Right atrium auricular region (tissue), 2 donors: ENCODE results near the gene COL1A1. TPM values are rescaled to one million over a fixed set of nuclear protein-coding genes. Genes with fewer than 3 reads are reported as not detected.

Source experiments
- DNase-seq: peaks from one replicate; pipeline ENCODE4 v3.0.0-alpha.2; 2019; ENCODE audit warnings: low spot score
- H3K27ac ChIP-seq, 2 donors: fragments of 200-600 bp; sonication (generic); 1 replicate in 1 of 2; 2 replicates in 1 of 2; pipeline ENCODE4 v1.5.1; 2016 to 2019
- H3K27me3 ChIP-seq, 2 donors: fragments of 200-600 bp; sonication (generic); one replicate each; pipeline versions ENCODE4 v1.5.1 to v1.6.0; 2017 to 2019
- H3K36me3 ChIP-seq: fragments of 200-600 bp; sonication (generic); one replicate; pipeline ENCODE4 v1.5.1; 2016
- H3K4me1 ChIP-seq, 2 donors: fragments of 200-600 bp; sonication (generic); one replicate each; pipeline versions ENCODE4 v1.5.1 to v1.6.0; 2017 to 2019
- H3K4me3 ChIP-seq, 2 donors: fragments of 200-600 bp; sonication (generic); 1 replicate in 1 of 2; 2 replicates in 1 of 2; pipeline ENCODE4 v1.5.1; 2017 to 2019; ENCODE audit warnings: mild to moderate bottlenecking in 1 of 2, moderate library complexity in 1 of 2
- H3K9me3 ChIP-seq, 2 donors: fragments of 200-600 bp; sonication (generic); one replicate each; pipeline ENCODE4 v1.5.1; 2019
- CTCF ChIP-seq, 2 donors: fragments of 200-600 bp; sonication (generic); IDR thresholded peaks; one replicate each; pipeline ENCODE4 v1.5.1; 2019; ENCODE audit warnings: antibody characterized with exemption in 2 of 2
- total RNA-seq, 2 donors: library from RNA; depleted of rRNA; stranded (reverse); fragments of >200 nt; gene quantifications; one replicate each; pipeline ENCODE4 v1.1.0, GENCODE V29; 2016

Gene COL1A1
- total RNA-seq, 2 donors from 2014 or later: 19.8 to 180 TPM

GRCh38 chr17:50238601-50239280 is 37.3 kb upstream of the COL1A1 start:
- no peak overlapping the region for H3K27ac ChIP-seq
- no peaks in the 10 kb centered on the region for H3K36me3 ChIP-seq
- peaks cover 0 to 6% of the 10 kb centered on the region in 2 donors for H3K4me1 ChIP-seq
- no peaks in the 10 kb centered on the region for H3K27me3 ChIP-seq
- no peak for TF ChIP-seq CTCF (IDR thresholded peaks at IDR 0.05)
- H3K9me3 ChIP-seq: no peaks in the 10 kb centered on the region
- DNase-seq: no peak
- H3K4me3 ChIP-seq: no peak overlapping the region

- Histone ChIP-seq H3K4me3 (no peak overlapping the region), H3K9me3 (no peaks in the 10 kb centered on the region), H3K4me1 (peaks cover 0 to 6% of the 10 kb centered on the region in 2 donors), H3K36me3 (no peaks in the 10 kb centered on the region), H3K27me3 (no peaks in the 10 kb centered on the region), H3K27ac (no peak overlapping the region)
- no peak for DNase-seq
- TF ChIP-seq CTCF (IDR thresholded peaks at IDR 0.05): no peak
Observed at GRCh38 chr17:50237901-50238300, 36.5 kb upstream of the COL1A1 start.

GRCh38 chr17:50234581-50234980 is 33.1 kb upstream of the COL1A1 start:
- H3K4me1 ChIP-seq: no peaks in the 10 kb centered on the region
- DNase-seq: no peak
- H3K4me3 ChIP-seq: no peak overlapping the region
- no peaks in the 10 kb centered on the region for H3K9me3 ChIP-seq
- H3K36me3 ChIP-seq: no peaks in the 10 kb centered on the region
- no peaks in the 10 kb centered on the region for H3K27me3 ChIP-seq
- TF ChIP-seq CTCF (IDR thresholded peaks at IDR 0.05): no peak
- H3K27ac ChIP-seq: no peak overlapping the region

- Histone ChIP-seq H3K4me1 (peaks cover 0 to 14% of the 10 kb centered on the region in 2 donors), H3K4me3 (no peak overlapping the region), H3K27ac (no peak overlapping the region), H3K36me3 (no peaks in the 10 kb centered on the region), H3K9me3 (peaks cover 0 to 5% of the 10 kb centered on the region in 2 donors), H3K27me3 (no peaks in the 10 kb centered on the region)
- TF ChIP-seq CTCF (IDR thresholded peaks at IDR 0.05): no peak
- no peak for DNase-seq
Observed at GRCh38 chr17:50225701-50226240, 24.3 kb upstream of the COL1A1 start.

GRCh38 chr17:50222922-50223321 is 21.5 kb upstream of the COL1A1 start:
- H3K36me3 ChIP-seq: no peaks in the 10 kb centered on the region
- peaks cover 0 to 29% of the 10 kb centered on the region in 2 donors for H3K4me1 ChIP-seq
- H3K27me3 ChIP-seq: no peaks in the 10 kb centered on the region
- no peak overlapping the region for H3K4me3 ChIP-seq
- H3K9me3 ChIP-seq: peaks cover 0 to 5% of the 10 kb centered on the region in 2 donors
- no peak for DNase-seq
- TF ChIP-seq CTCF (IDR thresholded peaks at IDR 0.05): no peak
- peak overlapping the region in 1 of 2 donors; percentile 52 for H3K27ac ChIP-seq
